Measurements from ENCODE around the gene CHAC1. TPM values are rescaled to one million over a fixed set of nuclear protein-coding genes. Genes with fewer than 3 reads are reported as not detected.

The CHAC1 gene
- total and polyA plus RNA-seq, 2 of the 13 experiments (the other 11 are each of a cell fraction or from before 2014, with no cell fraction given) = 0.44 TPM; not detected in 1

DNA sequence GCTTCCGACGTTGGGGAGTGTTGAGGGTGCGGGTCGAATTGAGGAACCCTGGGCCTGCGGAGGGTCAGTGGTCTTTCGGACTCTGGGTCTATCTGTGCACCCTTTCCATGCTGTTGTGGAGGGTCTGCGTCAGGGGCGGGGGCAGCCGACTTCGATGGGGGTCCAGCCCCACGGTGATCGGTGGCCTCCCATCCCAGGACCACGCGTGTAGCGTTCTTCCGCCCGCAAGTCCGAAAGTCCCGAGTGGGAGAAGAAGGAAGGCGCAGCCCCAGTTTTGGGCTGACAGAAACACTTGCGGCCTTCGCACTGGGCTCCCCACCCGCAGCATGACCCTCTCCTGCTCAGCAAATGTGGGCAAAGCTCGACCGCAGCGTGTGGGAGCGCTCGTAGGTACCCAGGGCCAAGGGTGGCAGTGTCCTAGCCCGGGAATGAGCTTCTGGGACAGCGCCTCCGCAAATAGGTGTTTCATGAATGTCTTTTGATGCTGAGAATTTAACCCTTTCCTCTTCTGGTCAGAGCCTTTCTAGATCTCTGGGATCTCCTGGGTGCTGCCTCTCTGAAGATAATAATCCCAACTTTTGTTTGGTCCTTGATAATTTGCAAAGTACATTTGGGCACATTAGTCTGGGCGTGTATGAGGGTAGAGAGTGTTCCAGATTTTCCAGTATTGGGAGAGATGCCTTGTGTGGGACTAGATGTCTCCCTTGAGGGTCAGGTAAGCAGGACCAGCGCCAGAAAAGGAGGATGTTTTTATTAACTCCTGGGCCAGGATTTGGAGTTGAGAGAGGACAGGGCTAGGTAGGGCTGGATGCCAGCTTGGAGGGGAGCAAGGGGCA is 26.4 kb upstream of the CHAC1 start:
- Histone ChIP-seq H3K9ac (ENCODE audit: insufficient read depth, low read depth, low read length) (no peak overlapping the region), H4K20me1 (ENCODE audit: insufficient read depth, low read length) (no peaks in the 10 kb centered on the region), H3K4me3 (replicated peaks in 1 of 3; ENCODE audit: insufficient read depth in 1 of 3, low read depth in 2 of 3, low read length in 3 of 3) (peak overlapping the region in 1 of 3 experiments; percentile 36; a peak in 1 of 6 replicates), H2AFZ (ENCODE audit: low read length) (no peak overlapping the region), H3K27ac (ENCODE audit: extremely low read length, insufficient read depth, low read length) (no peak overlapping the region), H3K79me2 (ENCODE audit: insufficient read depth, low read length) (no peaks in the 10 kb centered on the region), H3K27me3 (ENCODE audit: control insufficient read depth in 1 of 2, insufficient read depth in 2 of 2, low read length in 2 of 2) (peaks cover 12 to 89% of the 10 kb centered on the region in 2 experiments), H3K4me1 (ENCODE audit: insufficient read depth, low read length) (peaks cover 78% of the 10 kb centered on the region), H3K9me3 (ENCODE audit: low read length) (no peaks in the 10 kb centered on the region), H3K36me3 (replicated peaks in 1 of 2; ENCODE audit: control insufficient read depth in 1 of 2, insufficient read depth in 2 of 2, low read length in 2 of 2) (no peaks in the 10 kb centered on the region), H3K4me2 (ENCODE audit: low read depth, low read length) (peak overlapping the region; percentile 41; the same call in 1 of the 2 replicates)
- 14% methylated on average over 19 of the region's 33 CpGs for WGBS (ENCODE audit: low lambda C conversion rate)
- no peak for DNase-seq (ENCODE audit: low spot score)
- TF ChIP-seq EZH2 (conservative IDR thresholded peaks at IDR 0.05; ENCODE audit: low read depth, low read length) (peak; percentile 68; the same call in 1 of the 2 replicates), ZNF652 (CRISPR knock-in tag; IDR thresholded peaks at IDR 0.05; ENCODE audit: borderline replicate concordance, low read depth) (peak; percentile 89), ASH2L (IDR thresholded peaks at IDR 0.05; ENCODE audit: insufficient read length, low read depth, low read length) (no peak), RFXAP (CRISPR knock-in tag; IDR thresholded peaks at IDR 0.05; ENCODE audit: borderline replicate concordance) (no peak), FOXO4 (CRISPR knock-in tag; conservative IDR thresholded peaks at IDR 0.05) (0 out of 2 replicates have a peak, but pooled peaks have one; percentile 60), HNRNPL (IDR thresholded peaks at IDR 0.05; ENCODE audit: low read depth, low read length) (0 out of 2 replicates have a peak, but pooled peaks have one; percentile 40)
- CTCF ChIA-PET (ENCODE audit: low intra/inter-chr PET ratio, low total read pairs) = no interaction called here
- FAIRE-seq = no peak
- in situ Hi-C loops (cut with HindIII; ENCODE audit: extremely low pct_ligation_motif_present, low pct_unique_long_range_greater_than_20kb) = no loop called here
- no peak for ATAC-seq
- intact Hi-C loops (cut with micrococcal nuclease; ENCODE audit: unreplicated experiment) = no loop called here
- POLR2A ChIA-PET = no interaction called here
- no TSS peak for BruUV-seq (replicated peaks)
